T-cell (primary cell): ENCODE data around the gene FBXO24. TPM values are rescaled to one million over a fixed set of nuclear protein-coding genes. Genes with fewer than 3 reads are reported as not detected.

Source experiments
- ATAC-seq, 4 experiments: fragments of 200-7000 bp in 3 of 4; fragments of 150-1000 bp in 1 of 4; cut with Tn5 transposase; replicated peaks in 1 of 4; 1 replicate in 3 of 4; 2 replicates in 1 of 4; pipeline ENCODE4 v1.10.0; 2021; ENCODE audit warnings: moderate library complexity in 3 of 4, mild to moderate bottlenecking in 2 of 4, moderate number of reproducible peaks in 1 of 4
- CTCF ChIA-PET, 2 donors: fragments of 300-600 bp; sonication (Branson Sonifier 250); formaldehyde crosslinking; loops; one replicate each; lab custom pipeline; 2022; ENCODE audit warnings: antibody characterized with exemption in 2 of 2; lab: Charles Lee
- POLR2A ChIA-PET, 2 donors: fragments of 300-600 bp; sonication (Branson Sonifier 250); formaldehyde crosslinking; loops; one replicate each; lab custom pipeline; 2022; ENCODE audit warnings: antibody characterized with exemption in 2 of 2; lab: Charles Lee
- DNase-seq, 35 experiments: peaks; one replicate each; pipeline versions ENCODE4 v3.0.0 to v3.0.0-alpha.2; 2013 to 2023
- H3K27ac ChIP-seq: one replicate; pipeline ENCODE4 v1.5.1; 2013; ENCODE audit warnings: low read length
- H3K27me3 ChIP-seq, 2 experiments: replicated peaks in 1 of 2; 1 replicate in 1 of 2; 2 replicates in 1 of 2; pipeline versions ENCODE4 v1.6.1 to v1.7.0; 2013; ENCODE audit warnings: low read length in 1 of 2, mixed read lengths in 1 of 2; ENCODE audit not compliant: control insufficient read depth in 2 of 2, insufficient read depth in 2 of 2; ENCODE audit errors: extremely low read depth in 1 of 2
- H3K36me3 ChIP-seq, 2 donors: 1 replicate in 1 of 2; 2 replicates in 1 of 2; pipeline versions ENCODE4 v1.6.1 to v1.7.0; 2013; ENCODE audit warnings: low read length in 1 of 2; ENCODE audit not compliant: control insufficient read depth in 2 of 2, insufficient read depth in 1 of 2; ENCODE audit errors: extremely low read depth in 1 of 2
- H3K4me1 ChIP-seq, 2 experiments: 1 replicate in 1 of 2; 2 replicates in 1 of 2; pipeline versions ENCODE4 v1.6.1 to v1.7.0; 2013; ENCODE audit warnings: low read length in 2 of 2, mixed read lengths in 1 of 2; ENCODE audit not compliant: insufficient read depth in 2 of 2, control insufficient read depth in 1 of 2; ENCODE audit errors: extremely low read depth in 1 of 2
- H3K4me3 ChIP-seq, 2 donors: 1 replicate in 1 of 2; 2 replicates in 1 of 2; pipeline versions ENCODE4 v1.5.1 to v1.7.0; 2013; ENCODE audit warnings: mild to moderate bottlenecking in 2 of 2, low read length in 1 of 2, moderate library complexity in 1 of 2; ENCODE audit not compliant: control insufficient read depth in 1 of 2; ENCODE audit errors: extremely low read depth in 1 of 2
- H3K9me3 ChIP-seq: 2 replicates; pipeline ENCODE4 v1.7.0; 2013
- H3K27ac Mint-ChIP-seq, 2 donors: one replicate each; pipeline ENCODE4 v1.8.0; 2020 to 2021; ENCODE audit warnings: mild to moderate bottlenecking in 2 of 2, mixed read lengths in 2 of 2
- H3K27me3 Mint-ChIP-seq, 2 donors: one replicate each; pipeline ENCODE4 v1.8.0; 2021 to 2022; ENCODE audit warnings: mixed read lengths in 2 of 2
- H3K36me3 Mint-ChIP-seq: one replicate; pipeline ENCODE4 v1.8.0; 2021; ENCODE audit warnings: mixed read lengths
- H3K4me1 Mint-ChIP-seq, 3 donors: one replicate each; pipeline ENCODE4 v1.8.0; 2020 to 2022; ENCODE audit warnings: mixed read lengths in 3 of 3, mild to moderate bottlenecking in 1 of 3
- H3K4me3 Mint-ChIP-seq, 3 donors: one replicate each; pipeline ENCODE4 v1.8.0; 2020 to 2022; ENCODE audit warnings: mild to moderate bottlenecking in 3 of 3, mixed read lengths in 3 of 3, moderate library complexity in 3 of 3
- H3K9me3 Mint-ChIP-seq, 3 donors: one replicate each; pipeline ENCODE4 v1.8.0; 2020 to 2022; ENCODE audit warnings: mixed read lengths in 3 of 3
- WGBS: methylation state at CpG from one replicate; pipeline ENCODE4 v1.1.5; 2013; ENCODE audit warnings: missing lambda C conversion rate; ENCODE audit not compliant: insufficient coverage; 5-methylcytosine and 5-hydroxymethylcytosine counted together
- total RNA-seq, 35 experiments: library from RNA in 6 of 35; stranded (reverse) in 6 of 35; fragments of 120-200 nt in 1 of 35; gene quantifications; one replicate each; pipeline versions ENCODE4 v1.2.1 to v1.2.4 and lab custom pipeline; 2013 to 2026

The FBXO24 gene
- total RNA-seq, 5 donors from 2014 or later (not counting 1 experiment from before 2014, with no cell fraction given), result 0.70 to 1.7 (median 1.3) TPM

- no peaks in the 10 kb centered on the region for H3K36me3 Mint-ChIP-seq
- peak; percentile 2 to 35 (median 8) for ATAC-seq
Observed at GRCh38 chr7:100604976-100605911, 19.1 kb downstream of the FBXO24 start.

DNA sequence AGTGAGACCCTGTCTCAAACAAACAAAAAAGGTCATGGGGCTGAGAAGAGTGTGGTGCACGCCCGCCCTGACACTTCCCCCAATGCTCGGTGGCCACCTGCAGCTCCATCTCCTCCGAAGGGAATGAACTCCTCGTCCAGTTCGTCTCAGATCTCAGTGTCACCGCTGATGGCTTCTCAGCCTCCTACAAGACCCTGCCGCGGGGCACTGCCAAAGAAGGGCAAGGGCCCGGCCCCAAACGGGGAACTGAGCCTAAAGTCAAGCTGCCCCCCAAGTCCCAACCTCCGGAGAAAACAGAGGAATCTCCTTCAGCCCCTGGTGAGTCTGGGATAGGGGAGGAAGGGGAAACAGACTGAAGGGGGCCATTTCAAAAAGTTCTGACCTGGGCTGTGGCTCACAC is 20.2 kb downstream of the FBXO24 start:
- ChIA-PET POLR2A (interaction anchor here in 1 of 2 donors (0.6 kb wide), 1 partner anchor 384 kb away, joined by 3 read pairs; no protein-coding TSS in a partner anchor), CTCF (interaction anchor here (0.5 to 1.9 kb wide), 4 partner anchors 20 to 148 kb away, joined by 3 to 5 read pairs (median 5); partner anchors contain the start of gene FBXO24 (in 1 of the 2))
- H3K27ac Mint-ChIP-seq, result peak overlapping the region in 1 of 2 donors; percentile 28
- H3K9me3 ChIP-seq, result no peaks in the 10 kb centered on the region
- no peak overlapping the region for H3K27ac ChIP-seq
- H3K9me3 Mint-ChIP-seq, result no peaks in the 10 kb centered on the region
- H3K27me3 ChIP-seq, result peaks cover 0 to 7% of the 10 kb centered on the region in 2 experiments
- H3K36me3 ChIP-seq, result no peaks in the 10 kb centered on the region
- ATAC-seq, result no peak
- DNase-seq, result no peak
- peak overlapping the region; percentile 43 to 90 (median 79) for H3K4me3 Mint-ChIP-seq
- no peaks in the 10 kb centered on the region for H3K36me3 Mint-ChIP-seq
- peaks cover 16 to 25% (median 16%) of the 10 kb centered on the region in 3 donors for H3K4me1 Mint-ChIP-seq
- 91% methylated on average over 6 of the region's 12 CpGs for WGBS
- peaks cover 11 to 32% of the 10 kb centered on the region in 2 experiments for H3K4me1 ChIP-seq
- H3K4me3 ChIP-seq, result no peak overlapping the region
- H3K27me3 Mint-ChIP-seq, result no peaks in the 10 kb centered on the region

More at GRCh38 chr7:100604976-100605911, 19.1 kb downstream of the FBXO24 start:
- H3K4me3 Mint-ChIP-seq, result peak overlapping the region; percentile 79 to 90 (median 85)
- peaks cover 13 to 23% (median 16%) of the 10 kb centered on the region in 3 donors for H3K4me1 Mint-ChIP-seq
- H3K27ac Mint-ChIP-seq, result peak overlapping the region; percentile 57 to 73
- no peaks in the 10 kb centered on the region for H3K9me3 Mint-ChIP-seq
- peak overlapping the region; percentile 84 to 88 for H3K4me3 ChIP-seq
- H3K4me1 ChIP-seq, result peaks cover 11 to 30% of the 10 kb centered on the region in 2 experiments
- H3K36me3 ChIP-seq, result no peaks in the 10 kb centered on the region
- ChIA-PET POLR2A (interaction anchor here in 1 of 2 donors (0.6 kb wide), 1 partner anchor 35 kb away, joined by 4 read pairs; no protein-coding TSS in a partner anchor), CTCF (interaction anchor here (0.5 to 1.9 kb wide), 5 partner anchors 16 to 147 kb away, joined by 3 to 5 read pairs (median 5); no protein-coding TSS in a partner anchor)
- H3K27me3 Mint-ChIP-seq, result no peaks in the 10 kb centered on the region
- H3K27ac ChIP-seq, result no peak overlapping the region
- peaks cover 0 to 7% of the 10 kb centered on the region in 2 experiments for H3K27me3 ChIP-seq
- 1% methylated on average over 68 of the region's 68 CpGs for WGBS
- no peaks in the 10 kb centered on the region for H3K9me3 ChIP-seq
- DNase-seq, result peak in 22 of 35 experiments; percentile 14 to 62 (median 40)

GRCh38 chr7:100607111-100607510 is 21.0 kb downstream of the FBXO24 start:
- no peaks in the 10 kb centered on the region for H3K27me3 Mint-ChIP-seq
- ChIA-PET POLR2A (no interaction called here), CTCF (interaction anchor here in 1 of 2 donors (1.4 kb wide), 1 partner anchor 84 kb away, joined by 5 read pairs; no protein-coding TSS in a partner anchor)
- peak overlapping the region in 1 of 2 donors; percentile 25 for H3K27ac Mint-ChIP-seq
- Histone ChIP-seq H3K9me3 (no peaks in the 10 kb centered on the region), H3K27ac (no peak overlapping the region), H3K36me3 (no peaks in the 10 kb centered on the region), H3K4me3 (no peak overlapping the region), H3K27me3 (peaks cover 0 to 7% of the 10 kb centered on the region in 2 experiments), H3K4me1 (peaks cover 11 to 34% of the 10 kb centered on the region in 2 experiments)
- 87% methylated on average over 4 of the region's 8 CpGs for WGBS
- no peaks in the 10 kb centered on the region for H3K9me3 Mint-ChIP-seq
- no peak for DNase-seq
- no peak for ATAC-seq
- peaks cover 16 to 29% (median 20%) of the 10 kb centered on the region in 3 donors for H3K4me1 Mint-ChIP-seq
- H3K4me3 Mint-ChIP-seq, result peak overlapping the region in 1 of 3 donors; percentile 29
- no peaks in the 10 kb centered on the region for H3K36me3 Mint-ChIP-seq

DNA sequence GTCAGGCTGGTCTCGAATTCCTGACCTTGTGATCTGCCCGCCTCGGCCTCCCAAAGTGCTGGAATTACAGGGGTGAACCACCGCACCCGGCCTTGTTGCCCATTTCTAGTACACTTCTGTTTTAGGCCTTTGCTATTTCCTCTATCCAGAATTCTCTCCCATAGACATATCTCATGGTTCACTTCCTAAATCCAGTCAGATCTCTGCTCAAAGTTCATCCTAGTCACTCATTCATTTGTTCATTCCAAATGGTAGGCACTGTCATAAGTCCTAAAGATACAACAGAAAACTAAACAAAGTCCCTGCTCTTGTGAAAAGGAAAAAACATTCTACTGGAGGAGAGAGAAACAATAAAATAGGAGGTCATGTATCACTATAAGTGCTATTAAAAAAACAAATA is 23.8 kb downstream of the FBXO24 start:
- peaks cover 23 to 37% (median 32%) of the 10 kb centered on the region in 3 donors for H3K4me1 Mint-ChIP-seq
- H3K27me3 Mint-ChIP-seq, result no peaks in the 10 kb centered on the region
- peak overlapping the region in 1 of 2 donors; percentile 47 for H3K27ac Mint-ChIP-seq
- Histone ChIP-seq H3K9me3 (no peaks in the 10 kb centered on the region), H3K4me1 (peaks cover 13 to 41% of the 10 kb centered on the region in 2 experiments), H3K27ac (no peak overlapping the region), H3K4me3 (no peak overlapping the region), H3K27me3 (peaks cover 0 to 3% of the 10 kb centered on the region in 2 experiments), H3K36me3 (no peaks in the 10 kb centered on the region)
- ATAC-seq, result no peak
- DNase-seq, result no peak
- no peak overlapping the region for H3K4me3 Mint-ChIP-seq
- WGBS, result 91% methylated on average over 5 of the region's 5 CpGs
- CTCF ChIA-PET, result interaction anchor here in 1 of 2 donors (0.7 kb wide), 1 partner anchor 25 kb away, joined by 5 read pairs; no protein-coding TSS in a partner anchor
- peaks cover 3% of the 10 kb centered on the region for H3K36me3 Mint-ChIP-seq
- H3K9me3 Mint-ChIP-seq, result no peaks in the 10 kb centered on the region
- POLR2A ChIA-PET, result interaction anchor here in 1 of 2 donors (0.6 kb wide), 1 partner anchor 26 kb away, joined by 8 read pairs; no protein-coding TSS in a partner anchor

DNA sequence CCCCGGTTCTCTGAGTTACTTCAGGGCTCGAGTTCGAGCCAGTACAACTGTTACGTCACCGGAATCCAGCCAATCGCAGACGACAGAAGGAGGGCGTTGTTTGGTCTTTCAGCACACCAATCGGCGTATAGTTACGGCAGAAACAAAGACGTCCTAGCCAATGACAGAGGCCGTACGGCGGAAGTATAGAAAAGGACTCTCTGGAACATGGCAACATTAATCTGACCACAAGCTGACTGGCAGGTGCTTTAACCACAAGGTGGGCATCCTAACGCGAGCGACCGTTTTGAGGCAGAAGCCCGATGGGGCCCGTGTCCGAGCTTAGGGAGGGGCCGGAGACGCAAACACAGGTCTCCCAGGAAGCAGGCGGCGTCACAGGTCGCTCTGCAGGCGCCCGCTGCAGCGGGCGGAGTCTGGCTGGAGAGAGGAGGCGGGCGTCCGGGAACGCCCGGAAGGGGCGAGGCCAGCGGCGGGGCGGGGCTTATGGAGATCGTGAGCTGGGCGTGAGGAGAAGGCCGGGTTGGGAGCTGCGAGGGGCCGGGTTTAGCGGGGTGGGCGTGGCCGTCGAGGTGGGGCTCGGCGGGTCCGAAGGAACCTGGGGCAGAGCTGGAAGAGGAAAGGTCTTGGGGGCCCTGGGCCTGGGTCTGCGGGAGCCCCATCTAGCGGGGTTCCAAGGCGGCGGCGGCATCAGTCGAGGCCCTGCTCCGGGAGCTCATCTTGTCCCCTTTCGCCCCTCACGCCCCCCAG is 26.0 kb downstream of the FBXO24 start, which contains the start of gene MOSPD3:
TSS of gene MOSPD3 (plus strand) at position 558 of the 747 bp plus-strand sequence. CDS start 252 bp downstream, outside the sequence.
- H3K36me3 ChIP-seq, result peaks cover 0 to 2% of the 10 kb centered on the region in 2 donors
- POLR2A ChIA-PET, result interaction anchor here (0.6 to 1.4 kb wide), 6 partner anchors 14 to 183 kb away, joined by 3 to 9 read pairs (median 4); partner anchors contain the start of genes FBXO24 (in 1 of the 2), POP7 (in 1 of the 2) and ZCWPW1 (in 1 of the 2)
- Mint-ChIP-seq H3K36me3 (peaks cover 3% of the 10 kb centered on the region), H3K27ac (peak within 1 kb of the TSS; percentile 100), H3K4me1 (peaks cover 16 to 30% (median 23%) of the 10 kb centered on the region in 3 donors), H3K4me3 (peak within 1 kb of the TSS; percentile 94 to 98 (median 97)), H3K9me3 (no peaks in the 10 kb centered on the region), H3K27me3 (no peaks in the 10 kb centered on the region)
- peak within 1 kb of the TSS; percentile 85 to 86 for H3K4me3 ChIP-seq
- CTCF ChIA-PET, result interaction anchor here (0.6 to 2.1 kb wide), 14 partner anchors 14 to 94 kb away, joined by 3 to 17 read pairs (median 6); partner anchors contain the start of genes FBXO24 (in 1 of the 2), GNB2 (in 1 of the 2), LRCH4 (in 1 of the 2) and POP7 (in 1 of the 2)
- WGBS, result under 1% methylated on average over 59 of the region's 61 CpGs
- no peaks in the 10 kb centered on the region for H3K9me3 ChIP-seq
- H3K4me1 ChIP-seq, result peaks cover 7 to 30% of the 10 kb centered on the region in 2 experiments
- ATAC-seq (peak; percentile 89 to 96 (median 94)), DNase-seq (peak; percentile 95 to 100 (median 97))
- peak within 1 kb of the TSS; percentile 93 for H3K27ac ChIP-seq
- no peaks in the 10 kb centered on the region for H3K27me3 ChIP-seq
